Brain microvascular endothelial cell (primary cell): Measurements from ENCODE around the gene CD59.

ENCODE experiments used
- DNase-seq: peaks from one replicate; pipeline ENCODE4 v3.0.0-alpha.2; 2020
- H3K27ac ChIP-seq: fragments of 250-450 bp; sonication (Bioruptor Pico); 2 replicates; pipeline ENCODE4 v1.5.1; 2020; ENCODE audit warnings: mild to moderate bottlenecking, moderate library complexity
- H3K27me3 ChIP-seq: fragments of 250-450 bp; sonication (Bioruptor Pico); replicated peaks from 2 replicates; pipeline ENCODE4 v1.5.1; 2020; ENCODE audit warnings: mild to moderate bottlenecking
- H3K36me3 ChIP-seq: fragments of 250-450 bp; sonication (Bioruptor Pico); replicated peaks from 2 replicates; pipeline ENCODE4 v1.5.1; 2020; ENCODE audit warnings: mild to moderate bottlenecking
- H3K4me3 ChIP-seq: 2 replicates; pipeline ENCODE4 v1.5.1; 2011; ENCODE audit warnings: low read depth, mild to moderate bottlenecking, control low read depth, low read length, moderate library complexity
- CTCF ChIP-seq: IDR thresholded peaks from 2 replicates; pipeline ENCODE4 v1.5.1; 2011; ENCODE audit warnings: low read depth, mild to moderate bottlenecking, moderate library complexity, low read length, control low read depth, inconsistent platforms; ENCODE audit errors: missing control alignments
- in situ Hi-C: cut with HindIII; loops from 2 replicates; pipeline ENCODE4 v1.10.0; 2017; ENCODE audit warnings: low sequenced_read_pairs, low pct_ligation_motif_present

The CD59 gene

GRCh38 chr11:33723238-33723881, 12.9 kb downstream of the CD59 start:
- Histone ChIP-seq H3K27ac (peak overlapping the region; percentile 99), H3K36me3 (peaks cover 41% of the 10 kb centered on the region), H3K4me3 (no peak overlapping the region), H3K27me3 (no peaks in the 10 kb centered on the region)
- no peak for TF ChIP-seq CTCF
- peak; percentile 95 for DNase-seq
- in situ Hi-C loops, result no loop called here

DNA sequence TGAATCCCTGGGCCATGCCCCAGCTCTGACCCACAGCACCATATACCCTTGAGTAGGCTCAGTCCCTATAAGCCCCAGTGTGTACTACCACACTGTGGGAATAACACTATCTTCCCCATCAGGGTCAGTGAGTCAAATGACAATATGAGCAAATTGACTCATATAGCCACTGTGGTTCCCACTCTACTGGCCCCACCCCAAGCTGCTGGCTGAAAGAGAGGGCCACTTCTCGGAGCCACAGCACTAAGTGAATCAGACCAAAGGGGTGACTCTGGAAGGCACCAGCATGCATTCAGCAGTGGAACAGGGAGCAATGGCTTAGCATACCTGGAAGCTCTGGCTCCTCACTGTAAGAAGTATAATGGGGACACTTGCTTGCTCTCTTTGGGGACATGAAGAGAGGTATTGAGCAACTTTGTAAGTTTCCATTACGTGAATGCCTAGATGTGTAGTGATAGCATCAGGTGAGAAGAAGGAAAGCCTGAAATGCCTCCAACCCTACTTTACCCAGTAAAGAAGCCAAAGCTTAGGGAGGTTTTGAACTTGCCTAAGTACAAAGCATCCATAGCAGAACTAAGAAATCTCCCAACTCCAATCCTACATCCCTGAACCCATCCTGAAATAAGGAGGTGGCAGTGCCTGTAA, 13.5 kb downstream of the CD59 start:
- Histone ChIP-seq H3K27ac (peak overlapping the region; percentile 99), H3K36me3 (peaks cover 46% of the 10 kb centered on the region), H3K4me3 (no peak overlapping the region), H3K27me3 (no peaks in the 10 kb centered on the region)
- peak; percentile 88 for DNase-seq
- TF ChIP-seq CTCF, result no peak
- in situ Hi-C loops, result no loop called here

DNA sequence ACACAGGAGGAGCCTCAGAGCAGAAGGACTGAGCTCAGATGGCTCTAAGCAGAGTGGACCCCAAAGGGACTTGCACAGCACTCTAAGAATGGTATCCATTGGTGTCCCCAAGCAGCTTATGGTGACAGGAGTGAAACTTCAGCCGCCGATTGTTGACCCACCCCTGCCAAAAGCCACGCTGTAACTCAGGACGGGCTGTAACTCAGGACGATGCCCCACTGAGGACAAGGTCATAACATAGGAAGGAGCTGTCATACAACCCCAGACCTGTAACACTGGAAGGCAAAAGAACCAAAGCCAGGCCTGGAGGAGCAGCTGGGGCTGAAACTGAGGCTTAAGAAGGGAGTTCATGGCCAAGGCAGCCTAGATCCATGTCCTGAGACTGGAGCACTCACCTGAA, 14.2 kb downstream of the CD59 start:
- Histone ChIP-seq H3K27ac (peak overlapping the region; percentile 99), H3K4me3 (no peak overlapping the region), H3K36me3 (peaks cover 54% of the 10 kb centered on the region), H3K27me3 (no peaks in the 10 kb centered on the region)
- in situ Hi-C loops, result no loop called here
- DNase-seq, result no peak
- no peak for TF ChIP-seq CTCF

DNA sequence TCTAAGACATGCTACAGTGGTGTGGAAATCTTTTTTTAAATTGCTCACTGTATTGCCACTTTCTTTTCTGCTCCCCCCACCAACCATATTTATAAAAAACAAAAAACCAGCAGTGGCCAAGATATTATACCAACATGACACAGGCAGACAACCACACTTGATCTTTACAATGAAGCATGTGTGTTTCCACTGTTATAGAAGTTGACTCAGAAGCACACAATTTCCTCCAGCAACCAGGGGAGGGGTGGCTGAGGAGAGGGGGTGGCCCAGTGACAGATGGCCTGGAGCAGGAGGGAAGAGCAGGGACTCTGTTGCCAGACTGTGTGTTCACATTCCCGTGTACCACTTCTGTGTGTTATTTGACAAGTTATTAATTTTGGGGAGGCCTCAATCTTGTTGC, 14.8 kb downstream of the CD59 start:
- Histone ChIP-seq H3K27me3 (no peaks in the 10 kb centered on the region), H3K27ac (peak overlapping the region; percentile 99), H3K4me3 (no peak overlapping the region), H3K36me3 (peaks cover 59% of the 10 kb centered on the region)
- TF ChIP-seq CTCF, result no peak
- in situ Hi-C loops, result no loop called here
- peak; percentile 74 for DNase-seq

- Histone ChIP-seq H3K27me3 (no peaks in the 10 kb centered on the region), H3K4me3 (no peak overlapping the region), H3K27ac (peak overlapping the region; percentile 31), H3K36me3 (peaks cover 74% of the 10 kb centered on the region)
- in situ Hi-C loops, result no loop called here
- DNase-seq, result no peak
- no peak for TF ChIP-seq CTCF
These were observed 16.6 kb downstream of the CD59 start for GRCh38 chr11:33719587-33719986.
